Measurements from ENCODE around the gene MMRN2. TPM values are rescaled to one million over a fixed set of nuclear protein-coding genes. Genes with fewer than 3 reads are reported as not detected.

MMRN2 gene
- polyA plus RNA-seq, 2 of the 4 experiments (the other 2 are of a cell fraction), result 0.35 to 1.1 TPM

GRCh38 chr10:86931872-86932271, 25.5 kb downstream of the MMRN2 start:
- no peak for ATAC-seq
- no peak for TF ChIP-seq RNF2 (IDR thresholded peaks at IDR 0.05; ENCODE audit: borderline replicate concordance, low read depth)
- no peak for TF ChIP-seq FOSB (CRISPR knock-in tag; IDR thresholded peaks at IDR 0.05)
- no peak for TF ChIP-seq FOSL2 (IDR thresholded peaks at IDR 0.05)
- no peak for TF ChIP-seq FOSL2 (CRISPR knock-in tag; IDR thresholded peaks at IDR 0.05)
- TF ChIP-seq RFX5 (IDR thresholded peaks at IDR 0.05), result no peak
- no peak for TF ChIP-seq E2F6 (IDR thresholded peaks at IDR 0.05; ENCODE audit: borderline replicate concordance, low read depth)
- TF ChIP-seq ZNF302 (CRISPR knock-in tag; IDR thresholded peaks at IDR 0.05), result no peak
- no peak for TF ChIP-seq NPAS2 (CRISPR knock-in tag; IDR thresholded peaks at IDR 0.05; ENCODE audit: borderline replicate concordance)
- peak in 1 of 2 experiments; percentile 18; a peak in 2 of 4 replicates for TF ChIP-seq CEBPB (IDR thresholded peaks at IDR 0.05)
- TF ChIP-seq ELK1 (IDR thresholded peaks at IDR 0.05; ENCODE audit: low read depth, low read length), result no peak
- no peak for TF ChIP-seq HES2 (IDR thresholded peaks at IDR 0.05)
- TF ChIP-seq TFCP2L1 (CRISPR knock-in tag; IDR thresholded peaks at IDR 0.05), result no peak
- TF ChIP-seq MAFK (IDR thresholded peaks at IDR 0.05; ENCODE audit: partially characterized antibody), result peak; percentile 84
- TF ChIP-seq NFE2L2 (conservative IDR thresholded peaks at IDR 0.05; ENCODE audit: low read length), result no peak
- no peak for TF ChIP-seq CBX2 (IDR thresholded peaks at IDR 0.05; ENCODE audit: borderline replicate concordance, low read depth)
- no peak for TF ChIP-seq NR3C1 (IDR thresholded peaks at IDR 0.05)
- CTCF ChIA-PET, result interaction anchor here (1.1 to 1.4 kb wide), 2 partner anchors 11 kb away, joined by 3 to 4 read pairs; no protein-coding TSS in a partner anchor
- no peak for DNase-seq (ENCODE audit: low read depth in 1 of 2, low spot score in 1 of 2)
- no peak overlapping the region for H3K27ac ChIP-seq
- peak; percentile 56 for FAIRE-seq
- POLR2A ChIA-PET, result interaction anchor here (0.6 kb wide), 1 partner anchor 179 kb away, joined by 4 read pairs; no protein-coding TSS in a partner anchor
- peaks cover 3% of the 10 kb centered on the region; the same call in 1 of the 3 replicates for H3K4me1 ChIP-seq
- no peak overlapping the region for H3K4me3 ChIP-seq
- no peak overlapping the region for H3K4me2 ChIP-seq
- H3K9me3 ChIP-seq, result no peaks in the 10 kb centered on the region
- 87% methylated on average over 1 of the region's 1 CpG for WGBS (ENCODE audit: missing lambda C conversion rate)

GRCh38 chr10:86929468-86930380, 27.7 kb downstream of the MMRN2 start:
- DNase-seq (ENCODE audit: low read depth in 1 of 2, low spot score in 1 of 2) (no peak), ATAC-seq (no peak; a peak in 1 of 6 replicates), FAIRE-seq (no peak)
- 90% methylated on average over 15 of the region's 15 CpGs for WGBS (ENCODE audit: missing lambda C conversion rate)
- POLR2A ChIA-PET, result no interaction called here
- Histone ChIP-seq H3K27ac (no peak overlapping the region), H3K4me1 (peaks cover 3% of the 10 kb centered on the region; the same call in 1 of the 3 replicates), H3K4me2 (no peak overlapping the region), H3K4me3 (no peak overlapping the region), H3K9me3 (no peaks in the 10 kb centered on the region)
- TF ChIP-seq RNF2 (IDR thresholded peaks at IDR 0.05; ENCODE audit: borderline replicate concordance, low read depth), result no peak
- no peak for TF ChIP-seq EHF (CRISPR knock-in tag; IDR thresholded peaks at IDR 0.05)
- no peak for TF ChIP-seq HDAC2 (IDR thresholded peaks at IDR 0.05)
- TF ChIP-seq CHD4 (IDR thresholded peaks at IDR 0.05; ENCODE audit: borderline replicate concordance), result no peak
- TF ChIP-seq ZC3H11A (IDR thresholded peaks at IDR 0.05), result no peak
- no peak for TF ChIP-seq CBX2 (IDR thresholded peaks at IDR 0.05; ENCODE audit: borderline replicate concordance, low read depth)
- TF ChIP-seq, protein P1, sequence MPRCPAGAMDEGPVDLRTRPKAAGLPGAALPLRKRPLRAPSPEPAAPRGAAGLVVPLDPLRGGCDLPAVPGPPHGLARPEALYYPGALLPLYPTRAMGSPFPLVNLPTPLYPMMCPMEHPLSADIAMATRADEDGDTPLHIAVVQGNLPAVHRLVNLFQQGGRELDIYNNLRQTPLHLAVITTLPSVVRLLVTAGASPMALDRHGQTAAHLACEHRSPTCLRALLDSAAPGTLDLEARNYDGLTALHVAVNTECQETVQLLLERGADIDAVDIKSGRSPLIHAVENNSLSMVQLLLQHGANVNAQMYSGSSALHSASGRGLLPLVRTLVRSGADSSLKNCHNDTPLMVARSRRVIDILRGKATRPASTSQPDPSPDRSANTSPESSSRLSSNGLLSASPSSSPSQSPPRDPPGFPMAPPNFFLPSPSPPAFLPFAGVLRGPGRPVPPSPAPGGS (IDR thresholded peaks at IDR 0.05), result no peak
- CTCF ChIA-PET, result interaction anchor here (0.6 to 1.4 kb wide), 3 partner anchors 10 to 985 kb away, joined by 4 to 8 read pairs (median 4); no protein-coding TSS in a partner anchor
